HepG2 (cell line): ENCODE measurements around the gene VAV2. TPM values are rescaled to one million over a fixed set of nuclear protein-coding genes. Genes with fewer than 3 reads are reported as not detected.

Source experiments
- BCL6 ChIP-seq: IDR thresholded peaks from 2 replicates; pipeline ENCODE4 v1.6.1; 2016; ENCODE audit warnings: missing genetic modification reagents, missing compliant biosample characterization
- CAMTA2 ChIP-seq: sonication (generic); formaldehyde crosslinking; IDR thresholded peaks from 2 replicates; pipeline ENCODE4 v1.4.0; 2020; ENCODE audit warnings: mild to moderate bottlenecking, missing genetic modification reagents, borderline replicate concordance
- ESRRA ChIP-seq: sonication (generic); formaldehyde crosslinking; IDR thresholded peaks from 2 replicates; pipeline ENCODE4 v1.5.1; 2020; ENCODE audit warnings: mild to moderate bottlenecking, low read depth, missing genetic modification reagents
- FOXA3 ChIP-seq: IDR thresholded peaks from 2 replicates; pipeline ENCODE4 v1.6.1; 2016; ENCODE audit warnings: missing genetic modification reagents, missing compliant biosample characterization
- MBNL3 ChIP-seq: fragments of 250-450 bp; sonication (Bioruptor Pico); conservative IDR thresholded peaks from 2 replicates; pipeline ENCODE4 v1.8.0; 2022; ENCODE audit warnings: mild to moderate bottlenecking, inconsistent platforms
- MLLT10 ChIP-seq: sonication (generic); formaldehyde crosslinking; IDR thresholded peaks from 2 replicates; pipeline ENCODE4 v1.4.0; 2020; ENCODE audit warnings: missing genetic modification reagents
- MXD4 ChIP-seq: IDR thresholded peaks from 2 replicates; pipeline ENCODE4 v1.6.1; 2016; ENCODE audit warnings: mild to moderate bottlenecking, missing biosample characterization, missing genetic modification reagents
- NAIF1 ChIP-seq: sonication (generic); formaldehyde crosslinking; IDR thresholded peaks from 2 replicates; pipeline ENCODE4 v1.5.0; 2020; ENCODE audit warnings: mild to moderate bottlenecking, missing genetic modification reagents, borderline replicate concordance
- PHF20 ChIP-seq: sonication (generic); formaldehyde crosslinking; IDR thresholded peaks from 2 replicates; pipeline ENCODE4 v1.5.0; 2020; ENCODE audit warnings: mild to moderate bottlenecking, missing genetic modification reagents
- PRMT3 ChIP-seq: sonication (generic); formaldehyde crosslinking; IDR thresholded peaks from 2 replicates; pipeline ENCODE4 v1.8.1; 2022; ENCODE audit warnings: low read depth, mild to moderate bottlenecking, moderate library complexity, missing genetic modification reagents, borderline replicate concordance
- SATB2 ChIP-seq: sonication (generic); formaldehyde crosslinking; IDR thresholded peaks from 2 replicates; pipeline ENCODE4 v1.5.0; 2020; ENCODE audit warnings: missing genetic modification reagents
- SMAD1 ChIP-seq: sonication (generic); formaldehyde crosslinking; IDR thresholded peaks from 2 replicates; pipeline ENCODE4 v1.4.0; 2020; ENCODE audit warnings: missing genetic modification reagents, low read depth, mild to moderate bottlenecking, borderline replicate concordance
- SNAPC2 ChIP-seq: sonication (generic); formaldehyde crosslinking; IDR thresholded peaks from 2 replicates; pipeline ENCODE4 v1.8.1; 2022; ENCODE audit warnings: mild to moderate bottlenecking, missing genetic modification reagents
- SYNCRIP ChIP-seq: fragments of 200-400 bp; formaldehyde crosslinking; IDR thresholded peaks from 2 replicates; pipeline ENCODE4 v1.6.1; 2018; ENCODE audit warnings: mild to moderate bottlenecking, low read depth, low read length; ENCODE audit not compliant: insufficient read depth
- TFAP4 ChIP-seq: sonication (generic); IDR thresholded peaks from 2 replicates; pipeline ENCODE4 v1.6.1; 2016; ENCODE audit warnings: low read depth, borderline replicate concordance
- ZBTB4 ChIP-seq: sonication (generic); formaldehyde crosslinking; IDR thresholded peaks from 2 replicates; pipeline ENCODE4 v1.4.0; 2020; ENCODE audit warnings: missing genetic modification reagents, mild to moderate bottlenecking, borderline replicate concordance
- ZBTB7A ChIP-seq: sonication (generic); formaldehyde crosslinking; IDR thresholded peaks from 2 replicates; pipeline ENCODE4 v1.8.0; 2022; ENCODE audit warnings: mild to moderate bottlenecking, missing genetic modification reagents
- ZNF253 ChIP-seq: sonication (generic); formaldehyde crosslinking; IDR thresholded peaks from 2 replicates; pipeline ENCODE4 v1.8.0; 2022; ENCODE audit warnings: mild to moderate bottlenecking, missing genetic modification reagents, borderline replicate concordance
- ZNF512B ChIP-seq: sonication (generic); formaldehyde crosslinking; IDR thresholded peaks from 2 replicates; pipeline ENCODE4 v1.5.1; 2020; ENCODE audit warnings: missing genetic modification reagents, mild to moderate bottlenecking, borderline replicate concordance
- polyA plus RNA-seq, 8 experiments: library from polyadenylated mRNA; depleted of rRNA in 3 of 8; stranded (reverse) in 7 of 8; unstranded in 1 of 8; fragments of >200 nt; fragmentation: Illumina TruSeq in 4 of 8; extraction: Trizol in 4 of 8; gene quantifications; 2 replicates each; pipeline versions ENCODE4 v1.2.1 to v1.2.3, GENCODE V29; 2011 to 2016; ENCODE audit warnings: low read depth in 4 of 8, missing spikeins in 1 of 8, mixed read lengths in 1 of 8; ENCODE audit not compliant: insufficient read depth in 1 of 8
- total RNA-seq, 5 experiments: library from RNA; depleted of rRNA; stranded (reverse); fragments of >200 nt; fragmentation: Illumina TruSeq; extraction: Trizol; gene quantifications; 2 replicates each; pipeline ENCODE4 v1.2.3, GENCODE V29; 2016; ENCODE audit warnings: low read depth in 1 of 5
- TF ChIP-seq, protein P1 (sequence below): sonication (generic); formaldehyde crosslinking; conservative IDR thresholded peaks from 2 replicates; pipeline ENCODE4 v1.8.0; 2022; ENCODE audit warnings: low read depth, missing genetic modification reagents

Gene VAV2
- total and polyA plus RNA-seq, 2 of the 13 experiments (the other 11 are each of a cell fraction or from before 2014, with no cell fraction given) = 22.5 to 22.9 TPM

- TF ChIP-seq, protein P1, sequence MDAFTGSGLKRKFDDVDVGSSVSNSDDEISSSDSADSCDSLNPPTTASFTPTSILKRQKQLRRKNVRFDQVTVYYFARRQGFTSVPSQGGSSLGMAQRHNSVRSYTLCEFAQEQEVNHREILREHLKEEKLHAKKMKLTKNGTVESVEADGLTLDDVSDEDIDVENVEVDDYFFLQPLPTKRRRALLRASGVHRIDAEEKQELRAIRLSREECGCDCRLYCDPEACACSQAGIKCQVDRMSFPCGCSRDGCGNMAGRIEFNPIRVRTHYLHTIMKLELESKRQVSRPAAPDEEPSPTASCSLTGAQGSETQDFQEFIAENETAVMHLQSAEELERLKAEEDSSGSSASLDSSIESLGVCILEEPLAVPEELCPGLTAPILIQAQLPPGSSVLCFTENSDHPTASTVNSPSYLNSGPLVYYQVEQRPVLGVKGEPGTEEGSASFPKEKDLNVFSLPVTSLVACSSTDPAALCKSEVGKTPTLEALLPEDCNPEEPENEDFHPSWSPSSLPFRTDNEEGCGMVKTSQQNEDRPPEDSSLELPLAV (CRISPR knock-in tag) = no peak
- TF ChIP-seq TFAP4 = peak; percentile 86; the same call in 1 of the 2 replicates
- no peak for TF ChIP-seq MBNL3 (CRISPR knock-in tag)
- TF ChIP-seq ZBTB7A (CRISPR knock-in tag) = peak; percentile 97
- peak; percentile 97 for TF ChIP-seq SNAPC2 (CRISPR knock-in tag)
- no peak for TF ChIP-seq ZNF512B (CRISPR knock-in tag)
- peak; percentile 97 for TF ChIP-seq FOXA3 (CRISPR knock-in tag)
- peak; percentile 100; the same call in 1 of the 2 replicates for TF ChIP-seq ZBTB4 (CRISPR knock-in tag)
- TF ChIP-seq CAMTA2 (CRISPR knock-in tag) = no peak; the same call in 1 of the 2 replicates
- peak; percentile 92; the same call in 1 of the 2 replicates for TF ChIP-seq SMAD1 (CRISPR knock-in tag)
- peak; percentile 44; the same call in 1 of the 2 replicates for TF ChIP-seq PHF20
- TF ChIP-seq SATB2 (CRISPR knock-in tag) = peak; percentile 54; the same call in 1 of the 2 replicates
- TF ChIP-seq MXD4 = peak; percentile 81
- TF ChIP-seq NAIF1 (CRISPR knock-in tag) = peak; percentile 60; the same call in 1 of the 2 replicates
- no peak for TF ChIP-seq SYNCRIP
- TF ChIP-seq BCL6 = peak; percentile 90
- no peak for TF ChIP-seq ZNF253
- no peak for TF ChIP-seq PRMT3
- no peak for TF ChIP-seq MLLT10 (CRISPR knock-in tag)
- TF ChIP-seq ESRRA (CRISPR knock-in tag) = peak; percentile 100
These were observed 99.8 kb downstream of the VAV2 start (continued) for GRCh38 chr9:133892193-133892920.
